ENCODE results near the gene MKRN2.
"Not testable (repeated sequence)": the region's sequence is repeated elsewhere in the genome, so short reads cannot be mapped to it uniquely, and the experiment has no call there.

The MKRN2 gene

GRCh38 chr3:12590096-12590495 is 33.2 kb downstream of the MKRN2 start:
- no peak for DNase-seq

GRCh38 chr3:12591456-12591855 is 34.6 kb downstream of the MKRN2 start:
- DNase-seq, result no peak

GRCh38 chr3:12591997-12592715 is 35.3 kb downstream of the MKRN2 start:
- DNase-seq, result no peak

GRCh38 chr3:12593473-12593872 is 36.6 kb downstream of the MKRN2 start:
- DNase-seq, result no peak

- no peak for DNase-seq
Measured at GRCh38 chr3:12598890-12599289, 42.0 kb downstream of the MKRN2 start.

- DNase-seq, result no peak
Measured at GRCh38 chr3:12601072-12601471, 44.2 kb downstream of the MKRN2 start.

GRCh38 chr3:12603969-12604368 is 47.1 kb downstream of the MKRN2 start:
- no peak for DNase-seq

GRCh38 chr3:12608376-12608775 is 51.5 kb downstream of the MKRN2 start:
- no peak for DNase-seq

- DNase-seq, result no peak
Measured at GRCh38 chr3:12611117-12611516, 54.2 kb downstream of the MKRN2 start.

- no peak for DNase-seq
Measured at GRCh38 chr3:12612514-12613226, 55.8 kb downstream of the MKRN2 start.

GRCh38 chr3:12613250-12613649 is 56.4 kb downstream of the MKRN2 start:
- no peak for DNase-seq

- no peak for DNase-seq
Measured at GRCh38 chr3:12615266-12615665, 58.4 kb downstream of the MKRN2 start.

- DNase-seq, result no peak
Measured at GRCh38 chr3:12618426-12618825, 61.5 kb downstream of the MKRN2 start.

- DNase-seq, result no peak
Measured at GRCh38 chr3:12620305-12620704, 63.4 kb downstream of the MKRN2 start.

GRCh38 chr3:12620729-12621128 is 63.8 kb downstream of the MKRN2 start:
- DNase-seq, result no peak

GRCh38 chr3:12622335-12622734 is 65.4 kb downstream of the MKRN2 start:
- DNase-seq, result no peak

- DNase-seq, result no peak
Measured at GRCh38 chr3:12624056-12624455, 67.2 kb downstream of the MKRN2 start.

- not testable (repeated sequence) for DNase-seq
Measured at GRCh38 chr3:12624964-12625363, 68.1 kb downstream of the MKRN2 start.

- DNase-seq, result no peak
Measured at GRCh38 chr3:12627370-12627769, 70.5 kb downstream of the MKRN2 start.

- no peak for DNase-seq
Measured at GRCh38 chr3:12628813-12629212, 71.9 kb downstream of the MKRN2 start.

GRCh38 chr3:12629560-12629959 is 72.7 kb downstream of the MKRN2 start:
- DNase-seq, result no peak

- DNase-seq, result no peak
Measured at GRCh38 chr3:12630292-12630691, 73.4 kb downstream of the MKRN2 start.

- DNase-seq, result not testable (repeated sequence)
Measured at GRCh38 chr3:12630843-12631242, 74.0 kb downstream of the MKRN2 start.

- DNase-seq, result no peak
Measured at GRCh38 chr3:12632523-12632922, 75.6 kb downstream of the MKRN2 start.

- no peak for DNase-seq
Measured at GRCh38 chr3:12633108-12633507, 76.2 kb downstream of the MKRN2 start.
